Colonic mucosa (tissue), 4 donors: ENCODE measurements around the gene SFI1. TPM values are rescaled to one million over a fixed set of nuclear protein-coding genes. Genes with fewer than 3 reads are reported as not detected.

ENCODE experiments used
- DNase-seq: peaks from one replicate; pipeline ENCODE4 v3.0.0-alpha.2; 2020
- H3K27ac ChIP-seq: fragments of 200-600 bp; one replicate; pipeline ENCODE4 v1.8.0; 2021
- H3K27me3 ChIP-seq: fragments of 200-600 bp; one replicate; pipeline ENCODE4 v1.8.0; 2021
- H3K36me3 ChIP-seq: fragments of 200-600 bp; one replicate; pipeline ENCODE4 v1.8.0; 2021
- H3K4me1 ChIP-seq: fragments of 200-600 bp; one replicate; pipeline ENCODE4 v1.8.0; 2021; ENCODE audit warnings: mild to moderate bottlenecking
- H3K4me3 ChIP-seq: fragments of 200-600 bp; one replicate; pipeline ENCODE4 v1.8.0; 2021
- H3K9ac ChIP-seq, 2 donors: one replicate each; pipeline ENCODE4 v1.7.0; 2013; ENCODE audit warnings: control low read depth in 2 of 2, low read depth in 2 of 2, low read length in 2 of 2
- H3K9me3 ChIP-seq: fragments of 200-600 bp; one replicate; pipeline ENCODE4 v1.8.0; 2021
- intact Hi-C: fragments of 100-400 bp; cut with DNase I; formaldehyde crosslinking; loops from one replicate; pipeline ENCODE4 v1.14.1; 2022
- total RNA-seq, 2 donors: library from RNA; stranded (reverse); fragmentation: NEBNext Ultra II Directional in 1 of 2; extraction: Animal tissue kit (Norgen Biotek cat#: 25700) in 1 of 2; gene quantifications; one replicate each; pipeline ENCODE4 v1.2.1, GENCODE V29; 2021
- TF ChIP-seq, protein P1 (sequence below): fragments of 200-600 bp; IDR thresholded peaks from one replicate; pipeline ENCODE4 v1.8.0; 2022; ENCODE audit warnings: antibody characterized with exemption, mild to moderate bottlenecking
- donor health status: healthy.
- donor health status: DM: no; HTN: no; CAD: no.
- donor health status: DM: no; HTN: no; CAD: no.

The SFI1 gene
- total RNA-seq, 2 donors from 2014 or later = 24.1 to 47.8 TPM

DNA sequence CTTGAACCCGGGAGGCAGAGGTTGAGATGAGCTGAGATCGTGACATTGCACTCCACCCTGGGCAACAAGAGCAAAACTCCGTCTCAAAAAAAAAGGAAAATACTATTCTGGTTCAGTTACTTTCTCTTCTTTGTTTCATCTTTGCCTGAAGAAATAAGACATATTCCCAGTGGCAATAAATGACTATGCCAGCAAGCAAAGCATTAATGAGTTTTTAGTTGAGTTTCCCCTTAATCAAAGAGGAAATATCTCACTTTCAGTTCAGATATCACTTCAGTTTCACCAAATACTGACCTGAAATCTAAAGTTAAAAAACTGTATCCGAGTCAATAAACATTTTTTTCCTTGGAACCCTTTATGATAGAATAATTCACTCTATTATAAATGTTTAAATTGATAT, 155.3 kb downstream of the SFI1 start:
- Histone ChIP-seq H3K4me3 (no peak overlapping the region), H3K27ac (no peak overlapping the region), H3K9me3 (no peaks in the 10 kb centered on the region), H3K36me3 (no peaks in the 10 kb centered on the region), H3K4me1 (peaks cover 8% of the 10 kb centered on the region), H3K9ac (no peak overlapping the region), H3K27me3 (no peaks in the 10 kb centered on the region)
- TF ChIP-seq, protein P1, sequence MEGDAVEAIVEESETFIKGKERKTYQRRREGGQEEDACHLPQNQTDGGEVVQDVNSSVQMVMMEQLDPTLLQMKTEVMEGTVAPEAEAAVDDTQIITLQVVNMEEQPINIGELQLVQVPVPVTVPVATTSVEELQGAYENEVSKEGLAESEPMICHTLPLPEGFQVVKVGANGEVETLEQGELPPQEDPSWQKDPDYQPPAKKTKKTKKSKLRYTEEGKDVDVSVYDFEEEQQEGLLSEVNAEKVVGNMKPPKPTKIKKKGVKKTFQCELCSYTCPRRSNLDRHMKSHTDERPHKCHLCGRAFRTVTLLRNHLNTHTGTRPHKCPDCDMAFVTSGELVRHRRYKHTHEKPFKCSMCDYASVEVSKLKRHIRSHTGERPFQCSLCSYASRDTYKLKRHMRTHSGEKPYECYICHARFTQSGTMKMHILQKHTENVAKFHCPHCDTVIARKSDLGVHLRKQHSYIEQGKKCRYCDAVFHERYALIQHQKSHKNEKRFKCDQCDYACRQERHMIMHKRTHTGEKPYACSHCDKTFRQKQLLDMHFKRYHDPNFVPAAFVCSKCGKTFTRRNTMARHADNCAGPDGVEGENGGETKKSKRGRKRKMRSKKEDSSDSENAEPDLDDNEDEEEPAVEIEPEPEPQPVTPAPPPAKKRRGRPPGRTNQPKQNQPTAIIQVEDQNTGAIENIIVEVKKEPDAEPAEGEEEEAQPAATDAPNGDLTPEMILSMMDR = no peak
- no peak for DNase-seq
- intact Hi-C loops = no loop called here

DNA sequence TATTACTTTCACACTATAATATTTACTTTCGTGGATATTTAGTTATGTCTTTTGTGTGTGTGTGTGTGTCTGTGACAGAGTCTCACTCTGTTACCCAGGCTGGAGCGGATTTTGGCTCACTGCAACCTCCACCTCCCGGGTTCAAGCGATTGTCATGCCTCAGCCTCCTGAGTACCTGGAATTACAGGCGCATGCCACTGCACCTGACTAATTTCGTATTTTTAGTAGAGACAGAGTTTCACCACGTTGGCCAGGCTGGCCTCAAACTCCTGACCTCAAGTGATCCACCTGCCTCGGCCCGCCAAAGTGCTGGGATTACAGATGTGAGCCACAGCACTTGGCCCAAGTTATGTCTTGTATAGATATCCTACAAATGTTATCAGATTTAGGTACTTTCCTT, 155.8 kb downstream of the SFI1 start:
- DNase-seq = no peak
- H3K36me3 ChIP-seq = no peaks in the 10 kb centered on the region
- intact Hi-C loops = no loop called here
- H3K4me1 ChIP-seq = peaks cover 8% of the 10 kb centered on the region
- H3K27ac ChIP-seq = no peak overlapping the region
- no peaks in the 10 kb centered on the region for H3K9me3 ChIP-seq
- no peak overlapping the region for H3K9ac ChIP-seq
- no peak overlapping the region for H3K4me3 ChIP-seq
- H3K27me3 ChIP-seq = no peaks in the 10 kb centered on the region
- TF ChIP-seq, protein P1 = no peak

DNA sequence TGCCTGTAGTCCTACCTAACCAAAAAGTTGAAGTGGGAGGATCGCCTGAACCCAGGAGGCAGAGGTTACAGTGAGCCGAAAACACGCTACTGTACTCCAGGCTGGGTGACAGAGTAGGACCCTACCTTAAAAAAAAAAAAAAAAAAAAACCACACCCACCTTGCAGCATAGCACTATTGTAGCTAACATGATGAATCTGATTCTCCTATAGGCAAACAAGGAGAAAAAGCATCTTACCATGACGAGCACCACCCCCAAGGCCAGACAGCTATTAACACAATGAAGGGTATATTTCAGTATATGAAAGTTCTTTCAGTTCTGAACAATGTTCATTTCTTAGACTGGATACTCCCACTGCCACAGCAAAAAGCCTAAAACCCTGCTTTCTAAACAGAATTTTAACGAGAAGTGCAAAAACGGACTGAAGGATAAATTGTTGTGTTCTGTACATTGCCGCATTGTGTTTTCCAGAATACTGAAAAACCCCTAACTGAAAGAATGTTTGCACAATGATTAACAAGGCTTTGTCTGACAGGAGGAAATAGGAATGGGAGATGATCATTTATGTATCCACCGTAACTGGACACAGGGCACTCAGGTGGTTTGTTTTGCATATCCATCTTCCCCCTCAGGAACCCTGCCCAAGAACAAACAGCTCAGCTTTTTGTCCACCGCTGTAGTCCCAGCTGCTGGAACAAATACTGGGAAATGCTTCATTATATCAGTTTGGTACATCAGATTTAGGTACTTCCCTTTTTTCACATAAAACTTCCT, 156.8 kb downstream of the SFI1 start:
- no peak overlapping the region for H3K4me3 ChIP-seq
- TF ChIP-seq, protein P1 = no peak
- peaks cover 8% of the 10 kb centered on the region for H3K4me1 ChIP-seq
- intact Hi-C loops = no loop called here
- no peaks in the 10 kb centered on the region for H3K36me3 ChIP-seq
- no peak for DNase-seq
- peak overlapping the region; percentile 11 for H3K27ac ChIP-seq
- no peak overlapping the region for H3K9ac ChIP-seq
- H3K9me3 ChIP-seq = no peaks in the 10 kb centered on the region
- no peaks in the 10 kb centered on the region for H3K27me3 ChIP-seq

DNA sequence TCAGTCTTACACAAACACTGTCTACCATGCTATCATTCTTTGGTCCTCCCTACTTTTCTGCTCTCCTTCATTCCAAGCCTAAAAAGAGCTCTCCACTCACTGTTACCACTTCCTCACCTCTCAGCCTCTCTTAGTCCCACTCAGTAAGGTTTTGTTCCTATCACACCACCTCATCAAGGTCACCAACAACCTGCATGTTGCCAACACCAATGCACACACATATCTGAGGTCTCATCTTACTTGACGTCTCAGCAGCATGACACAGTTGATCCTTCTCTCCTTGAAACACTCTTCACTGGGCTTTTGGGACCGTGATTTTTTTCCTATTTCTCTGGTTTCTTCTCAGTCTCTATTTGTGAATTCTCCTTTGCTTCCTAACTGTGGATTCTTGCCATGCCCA, 157.6 kb downstream of the SFI1 start:
- TF ChIP-seq, protein P1 = no peak
- intact Hi-C loops = no loop called here
- no peaks in the 10 kb centered on the region for H3K27me3 ChIP-seq
- H3K4me3 ChIP-seq = no peak overlapping the region
- no peak for DNase-seq
- H3K36me3 ChIP-seq = no peaks in the 10 kb centered on the region
- peak overlapping the region in 1 of 2 donors; percentile 2 for H3K9ac ChIP-seq
- peaks cover 8% of the 10 kb centered on the region for H3K4me1 ChIP-seq
- no peaks in the 10 kb centered on the region for H3K9me3 ChIP-seq
- H3K27ac ChIP-seq = peak overlapping the region; percentile 11

DNA sequence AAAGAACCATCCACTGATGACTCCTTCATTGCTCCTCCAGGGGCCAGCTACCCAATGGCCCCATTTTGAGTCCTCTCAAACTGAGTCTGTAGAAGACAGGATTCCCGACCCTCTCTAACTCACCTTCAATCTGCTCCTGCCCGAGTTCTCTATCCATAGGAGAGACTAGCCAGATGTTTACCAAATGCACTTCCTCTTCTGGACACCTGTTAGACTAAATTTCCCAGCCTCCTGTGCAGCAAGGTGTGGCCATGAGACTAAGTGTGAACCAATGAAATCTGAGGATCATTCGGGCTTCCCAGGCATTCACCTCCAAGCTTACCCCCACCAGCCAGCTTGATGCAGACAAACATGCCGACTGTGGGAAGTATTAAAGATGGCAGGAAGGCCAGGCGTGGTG, 158.1 kb downstream of the SFI1 start:
- intact Hi-C loops = no loop called here
- DNase-seq = no peak
- Histone ChIP-seq H3K27me3 (no peaks in the 10 kb centered on the region), H3K4me1 (peaks cover 8% of the 10 kb centered on the region), H3K36me3 (no peaks in the 10 kb centered on the region), H3K4me3 (no peak overlapping the region), H3K27ac (no peak overlapping the region), H3K9ac (no peak overlapping the region), H3K9me3 (no peaks in the 10 kb centered on the region)
- TF ChIP-seq, protein P1 = no peak
